ENCODE measurements around the gene ACSF2.

DNA sequence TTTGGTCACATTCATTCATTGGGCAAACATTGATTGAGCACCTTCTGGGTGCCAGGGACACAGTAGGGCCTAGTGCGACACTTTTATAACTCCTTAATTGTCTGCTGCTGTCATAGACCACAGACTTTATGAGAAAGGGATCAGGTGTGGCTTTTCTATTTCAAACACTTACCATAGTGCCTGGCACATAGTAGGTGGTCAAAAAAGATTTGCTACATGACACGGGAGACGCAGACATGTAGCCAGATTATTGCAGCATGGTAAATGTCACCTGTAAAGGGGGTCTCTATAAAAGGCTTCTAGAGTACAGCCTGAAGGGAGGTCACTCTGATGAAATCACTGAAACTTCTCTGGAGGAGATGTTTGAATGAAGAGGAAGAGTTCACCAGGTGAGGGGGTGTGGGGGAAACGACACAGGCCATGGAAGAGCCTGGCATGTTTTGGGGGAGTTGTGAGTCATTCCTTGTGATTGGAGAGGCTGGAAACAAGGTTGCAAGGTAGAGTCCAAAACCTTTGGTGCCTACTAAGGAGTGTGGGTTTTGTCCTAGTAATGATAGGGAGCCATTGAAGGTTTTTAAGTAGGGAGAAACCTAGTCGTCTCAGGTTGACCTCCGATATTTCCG, 54.2 kb downstream of the ACSF2 start:
- TF ChIP-seq GATA3 (IDR thresholded peaks at IDR 0.05; ENCODE audit: borderline replicate concordance) (no peak), POLR2A (IDR thresholded peaks at IDR 0.05; ENCODE audit: low read length) (no peak), CTCF (IDR thresholded peaks at IDR 0.05) (no peak), NFE2L2 (conservative IDR thresholded peaks at IDR 0.05; ENCODE audit: low read length) (no peak), RARB (CRISPR knock-in tag; IDR thresholded peaks at IDR 0.05) (no peak), RCOR1 (IDR thresholded peaks at IDR 0.05; ENCODE audit: low read depth, low read length) (no peak), MAZ (IDR thresholded peaks at IDR 0.05; ENCODE audit: borderline replicate concordance, low read depth, low read length) (no peak)
- TF ChIP-seq, protein P1, sequence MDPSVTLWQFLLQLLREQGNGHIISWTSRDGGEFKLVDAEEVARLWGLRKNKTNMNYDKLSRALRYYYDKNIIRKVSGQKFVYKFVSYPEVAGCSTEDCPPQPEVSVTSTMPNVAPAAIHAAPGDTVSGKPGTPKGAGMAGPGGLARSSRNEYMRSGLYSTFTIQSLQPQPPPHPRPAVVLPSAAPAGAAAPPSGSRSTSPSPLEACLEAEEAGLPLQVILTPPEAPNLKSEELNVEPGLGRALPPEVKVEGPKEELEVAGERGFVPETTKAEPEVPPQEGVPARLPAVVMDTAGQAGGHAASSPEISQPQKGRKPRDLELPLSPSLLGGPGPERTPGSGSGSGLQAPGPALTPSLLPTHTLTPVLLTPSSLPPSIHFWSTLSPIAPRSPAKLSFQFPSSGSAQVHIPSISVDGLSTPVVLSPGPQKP (IDR thresholded peaks at IDR 0.05; ENCODE audit: low read depth, low read length), result no peak
